ENCODE measurements around the gene DNAJC5G. TPM values are rescaled to one million over a fixed set of nuclear protein-coding genes. Genes with fewer than 3 reads are reported as not detected.

The DNAJC5G gene
- total RNA-seq, 8 experiments from 2014 or later = not detected

- no peak overlapping the region for H3K4me3 ChIP-seq
- H3K27ac ChIP-seq = no peak overlapping the region
- 80 to 100% (median 93%) methylated on average over 1 to 15 of the region's 19 CpGs; no CpG with 5 or more reads in 2 of the 10 experiments for WGBS, 10 experiments
- ATAC-seq (replicated peaks in 6 of 8) = peak in 2 of 8 experiments; percentile 16 to 30
- no peaks in the 10 kb centered on the region for H3K4me1 ChIP-seq (replicated peaks in 1 of 2)
- in situ Hi-C loops (cut with MboI; ENCODE audit: low pct_unique_long_range_greater_than_20kb in 2 of 9, low sequenced_read_pairs in 9 of 9, unreplicated experiment in 9 of 9) = no loop called here
These were observed 31.7 kb upstream of the DNAJC5G start for GRCh38 chr2:27243391-27244130.

- H3K27ac ChIP-seq = no peak overlapping the region
- WGBS, 10 experiments = 44 to 100% (median 87%) methylated on average over 1 to 9 of the region's 10 CpGs; no CpG with 5 or more reads in 2 of the 10 experiments
- H3K4me3 ChIP-seq = no peak overlapping the region
- peaks cover 0 to 2% of the 10 kb centered on the region in 2 donors for H3K4me1 ChIP-seq (replicated peaks in 1 of 2)
- ATAC-seq (replicated peaks in 6 of 8) = no peak
- in situ Hi-C loops (cut with MboI; ENCODE audit: low pct_unique_long_range_greater_than_20kb in 2 of 9, low sequenced_read_pairs in 9 of 9, unreplicated experiment in 9 of 9) = no loop called here
These were observed 30.1 kb upstream of the DNAJC5G start for GRCh38 chr2:27245116-27245515.

GRCh38 chr2:27245626-27246025 is 29.6 kb upstream of the DNAJC5G start:
- Histone ChIP-seq H3K27ac (no peak overlapping the region), H3K4me1 (replicated peaks in 1 of 2) (peaks cover 4 to 7% of the 10 kb centered on the region in 2 donors), H3K4me3 (no peak overlapping the region)
- WGBS, 10 experiments = 68 to 100% (median 94%) methylated on average over 1 to 4 of the region's 4 CpGs; no CpG with 5 or more reads in 2 of the 10 experiments
- in situ Hi-C loops (cut with MboI; ENCODE audit: low pct_unique_long_range_greater_than_20kb in 2 of 9, low sequenced_read_pairs in 9 of 9, unreplicated experiment in 9 of 9) = no loop called here
- no peak for ATAC-seq (replicated peaks in 6 of 8)

GRCh38 chr2:27247893-27248292 is 27.3 kb upstream of the DNAJC5G start:
- in situ Hi-C loops (cut with MboI; ENCODE audit: low pct_unique_long_range_greater_than_20kb in 2 of 9, low sequenced_read_pairs in 9 of 9, unreplicated experiment in 9 of 9) = no loop called here
- Histone ChIP-seq H3K4me1 (replicated peaks in 1 of 2) (peaks cover 7 to 15% of the 10 kb centered on the region in 2 donors), H3K4me3 (no peak overlapping the region), H3K27ac (no peak overlapping the region)
- 67 to 94% (median 88%) methylated on average over 1 to 4 of the region's 4 CpGs; no CpG with 5 or more reads in 3 of the 10 experiments for WGBS, 10 experiments
- no peak for ATAC-seq (replicated peaks in 6 of 8)

GRCh38 chr2:27249159-27249890 is 25.9 kb upstream of the DNAJC5G start:
- in situ Hi-C loops (cut with MboI; ENCODE audit: low pct_unique_long_range_greater_than_20kb in 2 of 9, low sequenced_read_pairs in 9 of 9, unreplicated experiment in 9 of 9) = no loop called here
- no peak for ATAC-seq (replicated peaks in 6 of 8)
- 50 to 100% (median 71%) methylated on average over 1 to 7 of the region's 12 CpGs; no CpG with 5 or more reads in 3 of the 10 experiments for WGBS, 10 experiments

GRCh38 chr2:27249891-27250651 is 25.2 kb upstream of the DNAJC5G start:
- Histone ChIP-seq H3K4me3 (no peak overlapping the region), H3K27ac (no peak overlapping the region), H3K4me1 (replicated peaks in 1 of 2) (peaks cover 7 to 15% of the 10 kb centered on the region in 2 donors)
- WGBS, 10 experiments = 17 to 100% (median 28%) methylated on average over 1 to 12 of the region's 22 CpGs; no CpG with 5 or more reads in 6 of the 10 experiments
- peak; percentile 70 to 91 (median 77) for ATAC-seq (replicated peaks in 6 of 8)
- in situ Hi-C loops (cut with MboI; ENCODE audit: low pct_unique_long_range_greater_than_20kb in 2 of 9, low sequenced_read_pairs in 9 of 9, unreplicated experiment in 9 of 9) = no loop called here

More at GRCh38 chr2:27249159-27249890, 25.9 kb upstream of the DNAJC5G start:
- Histone ChIP-seq H3K4me1 (replicated peaks in 1 of 2) (peaks cover 7 to 15% of the 10 kb centered on the region in 2 donors), H3K4me3 (no peak overlapping the region), H3K27ac (no peak overlapping the region)

GRCh38 chr2:27250652-27251379 is 24.4 kb upstream of the DNAJC5G start:
- in situ Hi-C loops (cut with MboI; ENCODE audit: low pct_unique_long_range_greater_than_20kb in 2 of 9, low sequenced_read_pairs in 9 of 9, unreplicated experiment in 9 of 9) = no loop called here
- no peak overlapping the region for H3K27ac ChIP-seq
- H3K4me1 ChIP-seq (replicated peaks in 1 of 2) = peaks cover 7 to 15% of the 10 kb centered on the region in 2 donors
- no peak overlapping the region for H3K4me3 ChIP-seq
- peak in 5 of 8 experiments; percentile 22 to 76 (median 65) for ATAC-seq (replicated peaks in 6 of 8)
- WGBS, 10 experiments = 50 to 89% (median 74%) methylated on average over 1 to 8 of the region's 13 CpGs; no CpG with 5 or more reads in 3 of the 10 experiments

GRCh38 chr2:27251766-27252165 is 23.5 kb upstream of the DNAJC5G start:
- in situ Hi-C loops (cut with MboI; ENCODE audit: low pct_unique_long_range_greater_than_20kb in 2 of 9, low sequenced_read_pairs in 9 of 9, unreplicated experiment in 9 of 9) = no loop called here
- no peak for ATAC-seq (replicated peaks in 6 of 8)
- H3K4me1 ChIP-seq (replicated peaks in 1 of 2) = peaks cover 7 to 15% of the 10 kb centered on the region in 2 donors
- no peak overlapping the region for H3K27ac ChIP-seq
- 0 to 100% (median 81%) methylated on average over 1 to 10 of the region's 13 CpGs; no CpG with 5 or more reads in 5 of the 10 experiments for WGBS, 10 experiments
- H3K4me3 ChIP-seq = no peak overlapping the region

- WGBS, 10 experiments = 20 to 41% (median 39%) methylated on average over 1 to 6 of the region's 13 CpGs; no CpG with 5 or more reads in 3 of the 10 experiments
- Histone ChIP-seq H3K4me1 (replicated peaks in 1 of 2) (peaks cover 7 to 12% of the 10 kb centered on the region in 2 donors), H3K4me3 (no peak overlapping the region), H3K27ac (no peak overlapping the region)
- in situ Hi-C loops (cut with MboI; ENCODE audit: low pct_unique_long_range_greater_than_20kb in 2 of 9, low sequenced_read_pairs in 9 of 9, unreplicated experiment in 9 of 9) = no loop called here
- no peak for ATAC-seq (replicated peaks in 6 of 8)
These were observed 20.0 kb upstream of the DNAJC5G start for GRCh38 chr2:27255187-27255586.

- Histone ChIP-seq H3K4me1 (replicated peaks in 1 of 2) (peaks cover 2 to 7% of the 10 kb centered on the region in 2 donors), H3K4me3 (no peak overlapping the region), H3K27ac (no peak overlapping the region)
- in situ Hi-C loops (cut with MboI; ENCODE audit: low pct_unique_long_range_greater_than_20kb in 2 of 9, low sequenced_read_pairs in 9 of 9, unreplicated experiment in 9 of 9) = no loop called here
- no peak for ATAC-seq (replicated peaks in 6 of 8)
- 0 to 60% (median 42%) methylated on average over 1 of the region's 1 CpG; no CpG with 5 or more reads in 2 of the 10 experiments for WGBS, 10 experiments
These were observed 19.6 kb upstream of the DNAJC5G start for GRCh38 chr2:27255660-27256059.

GRCh38 chr2:27256855-27257454 is 18.3 kb upstream of the DNAJC5G start:
- no peak overlapping the region for H3K4me3 ChIP-seq
- in situ Hi-C loops (cut with MboI; ENCODE audit: low pct_unique_long_range_greater_than_20kb in 2 of 9, low sequenced_read_pairs in 9 of 9, unreplicated experiment in 9 of 9) = no loop called here

GRCh38 chr2:27258051-27258450 is 17.2 kb upstream of the DNAJC5G start:
- H3K4me1 ChIP-seq (replicated peaks in 1 of 2) = peaks cover 0 to 6% of the 10 kb centered on the region in 2 donors
- in situ Hi-C loops (cut with MboI; ENCODE audit: low pct_unique_long_range_greater_than_20kb in 2 of 9, low sequenced_read_pairs in 9 of 9, unreplicated experiment in 9 of 9) = no loop called here
- ATAC-seq (replicated peaks in 6 of 8) = no peak
- H3K27ac ChIP-seq = no peak overlapping the region
- H3K4me3 ChIP-seq = no peak overlapping the region
- 40 to 100% (median 82%) methylated on average over 1 to 3 of the region's 8 CpGs; no CpG with 5 or more reads in 5 of the 10 experiments for WGBS, 10 experiments

More at GRCh38 chr2:27256855-27257454, 18.3 kb upstream of the DNAJC5G start:
- WGBS, 10 experiments = 60 to 100% (median 73%) methylated on average over 1 to 2 of the region's 7 CpGs; no CpG with 5 or more reads in 7 of the 10 experiments
- H3K27ac ChIP-seq = no peak overlapping the region
- H3K4me1 ChIP-seq (replicated peaks in 1 of 2) = no peaks in the 10 kb centered on the region
- ATAC-seq (replicated peaks in 6 of 8) = no peak
